SH-SY5Y (cell line): ENCODE data around the gene MPP2.

Experiments
- GATA2 ChIP-seq: IDR thresholded peaks from 2 replicates; pipeline ENCODE4 v1.6.1; 2011; ENCODE audit warnings: mild to moderate bottlenecking, low read depth, low read length
- GATA3 ChIP-seq: IDR thresholded peaks from 2 replicates; pipeline ENCODE4 v1.6.1; 2011; ENCODE audit warnings: low read depth, mild to moderate bottlenecking, low read length, moderate library complexity

- no peak for TF ChIP-seq GATA3
- TF ChIP-seq GATA2: no peak
These were observed 49.3 kb downstream of the MPP2 start for GRCh38 chr17:43857957-43858600.
